Right ventricle myocardium inferior (tissue), 1 donor: ENCODE data around the gene TIGD3. TPM values are rescaled to one million over a fixed set of nuclear protein-coding genes. Genes with fewer than 3 reads are reported as not detected.
A peak's percentile ranks its signal among the peaks of the same experiment; 100 is the strongest.

Experiments used
- ATAC-seq: fragments of 200-7000 bp; cut with Tn5 transposase; one replicate; pipeline ENCODE4 v1.9.1; 2020; ENCODE audit warnings: mild to moderate bottlenecking, moderate library complexity
- DNase-seq: peaks from one replicate; pipeline ENCODE4 v3.0.0; 2021; ENCODE audit errors: missing footprints
- intact Hi-C: fragments of 100-400 bp; cut with DNase I; formaldehyde crosslinking; loops from one replicate; pipeline ENCODE4 v1.11.0; 2022
- total RNA-seq: library from RNA; stranded (reverse); fragmentation: NEBNext Ultra II Directional; extraction: Animal tissue kit (Norgen Biotek cat#: 25700); gene quantifications from one replicate; pipeline ENCODE4 v1.2.1, GENCODE V29; 2021
- donor health status: DM: no; HTN: yes; CAD: no; lungs with severe emphysema.

TIGD3 gene
- total RNA-seq, 1 donor from 2014 or later, result 0.54 TPM

DNA sequence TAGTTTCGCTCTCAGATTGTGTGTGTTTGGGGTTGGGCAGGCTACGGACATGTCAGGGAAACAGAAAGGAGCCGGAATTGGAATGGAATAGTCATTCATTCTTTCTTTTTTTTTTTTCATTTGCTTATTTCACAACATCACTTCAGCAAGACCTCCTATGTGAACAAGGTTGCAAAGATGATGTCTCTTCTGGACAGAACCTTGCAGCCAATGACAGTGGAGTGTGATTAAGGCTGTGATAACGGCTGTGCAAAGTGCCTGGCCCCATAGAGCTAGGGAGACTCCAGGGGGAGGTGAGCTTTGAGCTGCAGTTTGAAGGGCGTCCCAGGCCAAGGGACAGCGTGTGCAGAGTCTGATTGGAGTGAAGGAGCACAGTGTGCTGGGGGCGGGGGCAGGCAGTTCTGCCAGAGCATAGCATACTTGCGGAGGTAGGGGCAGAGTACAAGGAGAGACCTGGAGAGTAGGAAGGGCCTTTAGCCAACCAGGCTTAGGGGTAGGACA is 3.4 kb downstream of the TIGD3 start:
- ATAC-seq (peak; percentile 45), DNase-seq (no peak)
- intact Hi-C loops, result no loop called here

DNA sequence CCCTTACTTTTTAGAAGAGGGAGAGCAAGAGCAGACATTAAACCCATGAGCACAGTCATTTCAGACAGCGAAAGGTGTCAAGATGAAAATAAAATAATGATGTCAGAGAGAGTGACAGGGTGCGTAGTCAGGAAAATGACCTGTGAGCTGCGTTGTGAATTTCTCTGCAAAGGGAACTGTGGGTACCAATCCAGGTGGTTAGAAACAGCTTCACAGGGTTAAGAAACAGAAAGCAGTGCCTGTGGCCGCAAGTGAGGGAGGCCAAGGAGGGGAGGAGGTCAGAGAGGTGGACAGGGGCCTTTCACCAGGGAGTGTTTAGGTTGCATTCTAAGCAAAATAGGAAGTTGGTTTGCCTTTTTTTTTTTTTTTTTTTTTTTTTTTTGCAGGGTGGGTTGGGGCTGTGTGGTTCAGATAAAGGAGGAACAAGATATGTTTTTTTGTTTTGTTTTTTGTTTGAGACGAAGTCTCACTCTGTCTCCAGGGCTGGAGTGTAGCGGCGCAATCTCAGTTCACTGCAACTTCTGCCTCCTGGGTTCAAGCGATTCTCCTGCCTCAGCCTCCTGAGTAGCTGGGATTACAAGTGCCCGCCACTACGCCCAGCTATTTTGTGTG is 7.9 kb downstream of the TIGD3 start:
- ATAC-seq (no peak), DNase-seq (no peak)
- intact Hi-C loops, result no loop called here

DNA sequence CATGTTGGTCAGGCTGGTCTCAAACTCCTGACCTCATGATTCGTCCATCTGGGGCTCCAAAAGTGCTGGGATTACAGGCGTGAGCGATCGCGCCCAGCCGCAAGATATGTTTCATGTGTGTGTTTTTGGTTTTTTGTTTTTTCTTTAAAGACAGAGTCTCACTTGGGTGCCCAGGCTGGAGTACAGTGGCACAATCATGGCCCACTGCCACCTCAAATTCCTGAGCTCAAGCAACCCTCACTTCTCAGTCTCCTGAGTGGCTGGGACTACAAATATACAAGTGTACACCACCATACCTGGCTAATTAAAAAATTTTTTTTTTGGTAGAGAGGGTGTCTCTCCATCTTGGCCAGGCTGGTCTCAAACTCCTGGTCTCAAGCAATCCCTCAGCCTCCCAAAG is 8.4 kb downstream of the TIGD3 start:
- ATAC-seq, result no peak
- intact Hi-C loops, result no loop called here

DNA sequence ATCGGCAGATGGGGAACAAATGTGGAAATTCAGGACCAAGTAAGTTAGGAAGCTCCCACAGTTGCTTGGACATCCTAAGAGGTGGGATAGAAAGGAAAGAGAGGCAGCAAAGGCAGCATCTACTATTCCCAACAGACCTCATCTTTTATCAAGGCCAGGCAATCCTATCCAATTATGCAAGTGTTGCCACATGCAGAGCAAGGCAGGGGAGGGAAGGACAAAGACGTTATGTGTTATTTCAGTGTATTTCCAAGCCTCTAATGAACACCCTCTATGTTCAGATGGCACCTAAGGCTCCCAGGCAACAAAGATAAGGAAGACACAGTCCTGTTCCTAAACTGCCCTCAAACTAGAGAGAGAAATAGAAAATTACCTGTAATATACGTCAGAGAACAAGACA is 9.2 kb downstream of the TIGD3 start:
- no peak for ATAC-seq
- intact Hi-C loops, result no loop called here

More for the DNA sequence above, 8.4 kb downstream of the TIGD3 start:
- DNase-seq, result no peak

GRCh38 chr11:65366340-65366773 is 11.8 kb downstream of the TIGD3 start:
- intact Hi-C loops, result loop anchor here (1.0 to 2.0 kb wide), 2 partner anchors 50 to 144 kb away; no protein-coding TSS in a partner anchor
- no peak for DNase-seq
- peak; percentile 81 for ATAC-seq

More for the DNA sequence above, 9.2 kb downstream of the TIGD3 start:
- no peak for DNase-seq

DNA sequence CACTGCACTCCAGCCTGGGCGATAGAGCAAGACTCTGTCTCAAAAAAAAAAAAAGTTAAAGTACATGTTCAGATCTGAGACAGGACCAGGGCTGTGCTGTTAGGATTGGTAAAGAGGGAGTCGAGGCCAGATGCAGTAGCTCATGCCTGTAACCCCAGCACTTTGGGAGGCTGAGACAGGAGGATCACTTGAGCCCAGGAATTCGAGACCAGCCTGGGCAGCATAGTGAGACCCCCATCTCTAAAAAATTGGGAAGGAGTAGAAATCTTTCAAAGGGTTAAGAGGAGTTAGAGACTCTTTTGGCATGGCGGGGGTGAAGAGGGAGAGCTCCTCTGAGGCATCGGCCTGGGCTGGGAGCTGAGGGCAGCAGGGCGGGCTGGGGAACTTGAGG is 16.1 kb downstream of the TIGD3 start:
- ATAC-seq (no peak), DNase-seq (no peak)
- intact Hi-C loops, result no loop called here

GRCh38 chr11:65373839-65374580 is 19.5 kb downstream of the TIGD3 start:
- no peak for ATAC-seq
- intact Hi-C loops, result no loop called here

GRCh38 chr11:65375012-65375411 is 20.5 kb downstream of the TIGD3 start:
- ATAC-seq (no peak), DNase-seq (no peak)
- intact Hi-C loops, result no loop called here

More at GRCh38 chr11:65373839-65374580, 19.5 kb downstream of the TIGD3 start:
- DNase-seq, result no peak

- intact Hi-C loops, result no loop called here
- peak; percentile 40 for DNase-seq
Observed at GRCh38 chr11:65376138-65376713, 21.7 kb downstream of the TIGD3 start.

GRCh38 chr11:65377036-65377435 is 22.5 kb downstream of the TIGD3 start:
- intact Hi-C loops, result no loop called here
- ATAC-seq (no peak), DNase-seq (peak; percentile 65)

More at GRCh38 chr11:65376138-65376713, 21.7 kb downstream of the TIGD3 start:
- ATAC-seq, result no peak

DNA sequence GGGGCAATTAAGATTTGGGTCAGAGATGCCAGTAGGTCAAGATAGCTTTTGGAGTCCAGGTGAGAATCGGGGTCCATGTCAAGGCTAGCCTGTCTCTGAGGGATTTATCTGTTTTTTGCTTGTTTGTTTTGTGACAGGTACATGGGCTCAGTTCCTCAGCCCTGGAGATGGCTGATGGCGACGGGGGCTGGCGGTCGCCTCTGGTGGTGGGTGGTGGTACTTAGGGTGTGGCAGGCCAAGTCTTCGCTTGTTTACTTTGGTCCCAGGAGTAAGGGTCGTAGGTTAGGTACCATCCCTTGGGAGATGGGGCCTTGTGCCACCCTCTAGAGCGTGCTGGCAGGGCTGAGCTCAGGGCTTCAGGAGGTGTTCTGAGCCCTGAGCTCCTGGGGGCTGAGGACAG is 23.2 kb downstream of the TIGD3 start:
- ATAC-seq (no peak), DNase-seq (no peak)
- intact Hi-C loops, result no loop called here

- DNase-seq, result peak; percentile 66
- intact Hi-C loops, result no loop called here
Observed at GRCh38 chr11:65378208-65378927, 23.8 kb downstream of the TIGD3 start.

DNA sequence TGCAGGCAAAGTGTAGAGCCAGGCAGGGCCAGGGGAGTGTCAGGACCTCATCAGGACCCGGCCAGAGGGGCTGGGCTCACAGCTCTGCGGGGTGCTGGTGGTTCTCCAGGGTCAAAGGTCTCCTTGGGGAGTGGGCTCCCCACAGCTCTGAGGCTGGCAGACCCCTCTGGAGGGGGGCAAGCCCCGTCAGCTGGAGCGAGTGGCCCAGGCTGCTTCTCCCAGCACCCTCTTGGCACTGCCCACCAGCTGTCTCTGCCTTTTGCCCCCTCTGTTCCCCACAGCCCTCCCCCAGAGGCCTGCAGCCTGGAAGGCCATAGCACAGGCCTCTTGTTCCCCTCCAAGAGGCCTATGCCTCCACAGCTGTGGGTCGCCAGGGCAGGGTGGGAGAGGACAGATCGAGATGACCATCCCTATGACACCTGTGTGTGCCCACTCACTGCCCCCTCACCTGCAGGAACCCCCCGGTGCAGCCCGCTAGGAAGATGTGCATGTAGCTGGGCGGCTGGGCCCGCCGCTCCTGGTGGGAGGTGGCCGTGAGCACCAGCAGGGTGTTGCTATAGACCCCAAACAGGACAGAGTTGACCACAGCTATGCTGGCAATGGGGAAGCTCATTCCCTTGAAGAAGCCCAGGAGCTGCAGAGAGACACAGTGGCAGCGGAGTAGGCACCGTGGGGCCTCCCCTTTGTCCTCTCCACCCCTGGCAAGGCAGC is 24.5 kb downstream of the TIGD3 start:
- peak; percentile 59 for DNase-seq
- ATAC-seq, result no peak
- intact Hi-C loops, result no loop called here

More at GRCh38 chr11:65378208-65378927, 23.8 kb downstream of the TIGD3 start:
- ATAC-seq, result no peak

DNA sequence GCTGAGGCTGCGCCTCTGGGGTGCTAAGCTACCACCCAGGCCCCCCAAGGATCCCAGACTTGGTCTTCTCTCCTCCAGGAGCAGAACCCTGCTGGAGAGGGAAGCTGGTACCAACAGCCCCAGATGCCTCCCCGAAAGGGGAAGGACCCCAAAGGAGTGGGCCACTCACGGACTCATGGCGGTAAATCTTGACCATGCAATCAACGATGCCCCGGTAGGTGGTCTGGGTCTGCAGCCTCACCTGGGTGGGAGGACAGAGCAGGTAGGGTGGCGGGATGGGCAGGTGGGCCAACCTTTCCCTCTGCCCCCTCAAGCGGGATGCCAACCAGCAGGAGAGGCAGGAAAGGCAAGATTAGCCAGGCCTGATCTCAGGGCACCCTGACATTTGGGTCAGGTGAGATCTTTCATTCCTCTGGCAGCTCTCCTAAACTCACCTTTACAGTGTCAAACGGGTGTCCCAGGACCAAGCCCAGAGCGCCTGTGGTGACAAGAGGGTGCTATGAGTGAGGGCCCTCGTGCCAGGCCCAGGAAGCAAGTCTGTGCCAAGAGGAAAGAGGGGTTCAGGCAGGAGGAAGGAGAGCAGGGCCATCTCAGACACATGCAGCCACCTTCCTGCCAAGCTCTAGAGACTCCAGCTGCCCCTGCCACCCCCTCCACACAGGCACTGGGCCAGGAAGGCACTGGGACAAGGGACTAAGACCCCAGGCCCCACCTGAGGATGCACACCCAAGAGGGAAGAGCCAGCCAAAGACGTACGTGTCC is 25.3 kb downstream of the TIGD3 start:
- intact Hi-C loops, result loop anchor here (5.0 kb wide), 1 partner anchor 92 kb away; no protein-coding TSS in a partner anchor
- ATAC-seq, result no peak
- DNase-seq, result peak; percentile 25

- intact Hi-C loops, result loop anchor here (5.0 kb wide), 1 partner anchor 92 kb away; no protein-coding TSS in a partner anchor
- ATAC-seq, result no peak
- DNase-seq, result peak; percentile 37
Observed at GRCh38 chr11:65380460-65381119, 26.0 kb downstream of the TIGD3 start.

DNA sequence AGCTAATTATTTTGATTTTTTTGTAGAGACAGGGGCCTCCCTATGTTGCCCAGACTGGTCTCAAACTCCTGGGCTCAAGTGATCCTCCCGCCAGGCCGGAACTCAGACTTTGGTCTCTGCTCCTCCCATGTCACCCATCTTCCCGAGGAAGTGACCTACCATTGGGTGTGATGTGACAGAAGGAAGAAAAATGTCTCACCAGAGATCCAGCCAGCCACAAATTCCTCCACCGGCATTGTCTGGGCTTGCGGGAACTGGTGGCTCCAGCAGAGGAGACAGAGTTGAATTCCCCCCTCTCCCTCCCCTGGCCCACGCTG is 27.1 kb downstream of the TIGD3 start:
- intact Hi-C loops, result loop anchor here (1.0 to 5.0 kb wide), 3 partner anchors 37 to 126 kb away; no protein-coding TSS in a partner anchor
- ATAC-seq, result peak; percentile 15
- peak; percentile 72 for DNase-seq
